A549 (cell line): ENCODE data around the gene KIF13A.

Experiments used
- CEBPB ChIP-seq, 2 experiments: fragments of >200 bp in 1 of 2; sonication (Bioruptor Twin) in 1 of 2; formaldehyde crosslinking in 1 of 2; IDR thresholded peaks; 2 replicates each; pipeline ENCODE4 v1.6.1; 2012 to 2016
- CHD2 ChIP-seq: fragments of 150-350 bp; IDR thresholded peaks from 2 replicates; pipeline ENCODE4 v1.6.1; 2014; ENCODE audit warnings: low read length; ENCODE audit not compliant: partially characterized antibody
- CTCF ChIP-seq: fragments of >200 bp; sonication (Bioruptor Twin); formaldehyde crosslinking; IDR thresholded peaks from 3 replicates; pipeline ENCODE4 v1.5.1; 2016
- FOSL2 ChIP-seq, 2 experiments: fragments of 450-650 bp in 1 of 2; fragments of >200 bp in 1 of 2; sonication (Bioruptor Twin) in 1 of 2; formaldehyde crosslinking; IDR thresholded peaks; 2 replicates each; pipeline versions ENCODE4 v1.5.0 to v1.6.1; 2016 to 2020; ENCODE audit warnings: mild to moderate bottlenecking in 1 of 2, moderate library complexity in 1 of 2
- HEYL ChIP-seq: fragments of 250-450 bp; sonication (Bioruptor Pico); IDR thresholded peaks from 2 replicates; pipeline ENCODE4 v1.8.0; 2021; ENCODE audit warnings: mild to moderate bottlenecking, moderate library complexity
- MAZ ChIP-seq: fragments of 150-350 bp; IDR thresholded peaks from 2 replicates; pipeline ENCODE4 v1.6.1; 2014; ENCODE audit warnings: antibody characterized with exemption, low read depth, low read length, borderline replicate concordance
- PHF8 ChIP-seq: fragments of 200-600 bp; sonication (generic); IDR thresholded peaks from 2 replicates; pipeline ENCODE4 v1.6.1; 2016; ENCODE audit warnings: low read depth, mild to moderate bottlenecking, antibody characterized with exemption, moderate library complexity, borderline replicate concordance
- POLR2A ChIP-seq: IDR thresholded peaks from 2 replicates; pipeline ENCODE4 v1.6.1; 2012; ENCODE audit warnings: mild to moderate bottlenecking, low read length
- REST ChIP-seq: fragments of 200-600 bp; sonication (generic); IDR thresholded peaks from 2 replicates; pipeline ENCODE4 v1.6.1; 2016; ENCODE audit warnings: antibody characterized with exemption, mild to moderate bottlenecking, moderate library complexity
- USF2 ChIP-seq: fragments of 450-650 bp; IDR thresholded peaks from 2 replicates; pipeline ENCODE4 v1.6.1; 2014; ENCODE audit warnings: antibody characterized with exemption

- TF ChIP-seq CTCF (no peak), FOSL2 (IDR thresholded peaks at IDR 0.05) (no peak), FOSL2 (CRISPR knock-in tag; IDR thresholded peaks at IDR 0.05) (no peak), POLR2A (no peak), MAZ (no peak), PHF8 (no peak), CHD2 (no peak), REST (no peak), CEBPB (IDR thresholded peaks at IDR 0.05) (no peak), HEYL (CRISPR knock-in tag) (no peak), USF2 (no peak)
These were observed 87.9 kb downstream of the KIF13A start for GRCh38 chr6:17899491-17899890.
